ENCODE data around the gene PARD3. TPM values are rescaled to one million over a fixed set of nuclear protein-coding genes. Genes with fewer than 3 reads are reported as not detected.

PARD3 gene
- polyA plus RNA-seq, 3 donors = 0.51 TPM; not detected in 2

DNA sequence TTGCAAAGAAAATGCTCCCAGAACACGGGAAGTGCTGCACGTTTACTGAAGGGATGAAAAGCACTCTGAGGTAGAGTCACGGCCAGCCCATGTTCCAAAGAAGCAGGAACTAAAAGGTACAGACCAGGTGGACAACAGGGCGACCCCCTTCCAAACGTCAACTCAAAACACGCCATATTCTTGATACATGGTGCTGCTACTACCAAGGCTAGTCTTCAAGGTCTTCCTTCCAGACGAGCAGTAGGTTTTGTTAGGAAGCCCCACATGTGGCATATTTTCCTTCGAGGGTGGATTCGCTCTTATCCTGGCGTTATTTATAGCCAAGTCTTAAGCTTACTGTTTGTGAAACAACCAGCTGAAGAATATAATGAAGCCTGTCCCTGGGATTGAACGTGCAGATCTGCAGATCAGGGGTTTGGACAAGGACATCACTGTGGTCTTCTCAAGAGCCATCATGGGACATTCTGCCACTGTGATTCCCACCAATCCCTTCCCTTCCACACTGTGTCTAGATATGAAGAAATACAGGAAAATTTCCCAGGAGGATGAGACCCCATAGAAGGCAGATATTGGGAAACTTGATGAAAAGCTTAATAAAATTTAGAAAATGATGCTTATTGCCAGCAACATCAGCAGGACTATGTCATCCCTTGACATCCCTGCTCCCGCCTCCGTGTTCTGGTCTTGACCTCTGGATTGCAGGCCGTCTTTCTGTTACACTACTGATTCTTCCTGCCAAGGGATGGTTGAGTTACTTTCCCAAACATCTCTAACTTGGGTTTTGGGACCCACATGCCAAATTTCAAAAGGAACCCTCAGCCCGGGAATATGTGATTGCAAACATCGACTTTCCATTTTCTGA is 734.4 kb downstream of the PARD3 start:
- Histone ChIP-seq H3K4me1 (ENCODE audit: control insufficient read depth in 1 of 2, insufficient read depth in 2 of 2, low read length in 2 of 2) (no peaks in the 10 kb centered on the region), H3K79me2 (ENCODE audit: insufficient read depth, low read length) (no peaks in the 10 kb centered on the region), H3K4me3 (replicated peaks in 1 of 3; ENCODE audit: low read depth in 2 of 3, low read length in 3 of 3) (no peak overlapping the region), H3K9me3 (replicated peaks in 1 of 2; ENCODE audit: control insufficient read depth in 1 of 2, insufficient read depth in 1 of 2, low read length in 2 of 2) (peaks cover 5 to 18% of the 10 kb centered on the region in 2 donors), H3K27ac (ENCODE audit: low read depth in 1 of 2, low read length in 2 of 2) (no peak overlapping the region), H3K9ac (ENCODE audit: insufficient read depth, low read length, poor library complexity, severe bottlenecking) (no peak overlapping the region), H3K27me3 (ENCODE audit: control insufficient read depth in 2 of 2, insufficient read depth in 2 of 2, low read length in 2 of 2) (no peaks in the 10 kb centered on the region), H3K36me3 (replicated peaks in 1 of 2; ENCODE audit: control insufficient read depth in 1 of 2, insufficient read depth in 2 of 2, low read length in 2 of 2) (no peaks in the 10 kb centered on the region), H4K20me1 (ENCODE audit: insufficient read depth, low read length) (no peaks in the 10 kb centered on the region), H2AFZ (ENCODE audit: insufficient read depth, low read depth, low read length, poor library complexity, severe bottlenecking) (no peak overlapping the region), H3K4me2 (replicated peaks; ENCODE audit: extremely low read depth, low read length, poor library complexity, severe bottlenecking) (no peak overlapping the region)
- Mint-ChIP-seq H3K9me3 (peaks cover 10 to 15% (median 11%) of the 10 kb centered on the region in 7 donors), H3K27me3 (ENCODE audit: low read depth in 3 of 3) (peaks cover 0 to 5% (median 4%) of the 10 kb centered on the region in 3 donors), H3K27ac (no peak overlapping the region), H3K36me3 (no peaks in the 10 kb centered on the region), H3K4me3 (no peak overlapping the region), H3K4me1 (no peaks in the 10 kb centered on the region)
- intact Hi-C loops (cut with micrococcal nuclease) = no loop called here
- DNase-seq = no peak
- TF ChIP-seq, protein P1, sequence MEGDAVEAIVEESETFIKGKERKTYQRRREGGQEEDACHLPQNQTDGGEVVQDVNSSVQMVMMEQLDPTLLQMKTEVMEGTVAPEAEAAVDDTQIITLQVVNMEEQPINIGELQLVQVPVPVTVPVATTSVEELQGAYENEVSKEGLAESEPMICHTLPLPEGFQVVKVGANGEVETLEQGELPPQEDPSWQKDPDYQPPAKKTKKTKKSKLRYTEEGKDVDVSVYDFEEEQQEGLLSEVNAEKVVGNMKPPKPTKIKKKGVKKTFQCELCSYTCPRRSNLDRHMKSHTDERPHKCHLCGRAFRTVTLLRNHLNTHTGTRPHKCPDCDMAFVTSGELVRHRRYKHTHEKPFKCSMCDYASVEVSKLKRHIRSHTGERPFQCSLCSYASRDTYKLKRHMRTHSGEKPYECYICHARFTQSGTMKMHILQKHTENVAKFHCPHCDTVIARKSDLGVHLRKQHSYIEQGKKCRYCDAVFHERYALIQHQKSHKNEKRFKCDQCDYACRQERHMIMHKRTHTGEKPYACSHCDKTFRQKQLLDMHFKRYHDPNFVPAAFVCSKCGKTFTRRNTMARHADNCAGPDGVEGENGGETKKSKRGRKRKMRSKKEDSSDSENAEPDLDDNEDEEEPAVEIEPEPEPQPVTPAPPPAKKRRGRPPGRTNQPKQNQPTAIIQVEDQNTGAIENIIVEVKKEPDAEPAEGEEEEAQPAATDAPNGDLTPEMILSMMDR (IDR thresholded peaks at IDR 0.05) = no peak
- 93% methylated on average over 15 of the region's 16 CpGs for WGBS (ENCODE audit: insufficient coverage)

DNA sequence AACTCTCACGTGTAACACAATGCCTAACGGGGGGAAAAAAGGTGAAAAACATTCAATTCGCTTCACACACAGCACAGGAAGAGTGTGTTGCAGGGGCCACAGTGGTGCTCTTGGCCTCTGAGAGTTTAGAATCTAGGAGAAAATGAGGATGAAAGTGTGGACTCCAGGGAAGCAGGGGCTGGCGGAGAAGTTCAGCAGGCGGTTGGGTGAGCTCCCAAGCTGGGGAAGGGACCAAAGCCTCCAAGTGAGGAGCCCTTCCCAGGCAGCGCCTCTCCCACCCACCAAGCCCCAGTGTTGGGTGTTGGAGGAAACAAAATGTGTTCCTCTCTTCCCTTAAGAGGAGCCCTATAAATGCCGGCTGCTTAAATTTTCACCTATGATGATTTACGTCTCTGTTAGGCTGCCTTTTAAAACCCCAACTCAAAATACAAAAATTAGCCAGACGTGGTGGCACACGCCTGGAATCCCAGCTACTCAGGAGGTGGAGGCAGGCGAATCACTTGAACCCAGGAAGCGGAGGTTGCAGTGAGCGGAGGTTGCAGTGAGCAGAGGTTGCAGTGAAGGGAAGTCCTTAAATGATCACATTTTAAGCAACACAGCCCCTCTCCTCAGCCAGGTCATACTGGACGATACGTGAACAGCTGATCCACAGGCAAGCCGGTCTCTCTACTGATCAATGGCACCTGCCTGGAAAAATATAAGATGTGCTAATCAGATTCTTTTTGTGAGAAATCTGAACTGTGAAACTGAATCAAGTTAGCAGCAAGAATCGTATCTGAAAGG is 735.2 kb downstream of the PARD3 start:
- H3K9me3 Mint-ChIP-seq = peaks cover 7 to 19% (median 11%) of the 10 kb centered on the region in 7 donors
- 91% methylated on average over 5 of the region's 17 CpGs for WGBS (ENCODE audit: insufficient coverage)
- H3K4me1 ChIP-seq (ENCODE audit: control insufficient read depth in 1 of 2, insufficient read depth in 2 of 2, low read length in 2 of 2) = no peaks in the 10 kb centered on the region
- H4K20me1 ChIP-seq (ENCODE audit: insufficient read depth, low read length) = no peaks in the 10 kb centered on the region
- H3K9me3 ChIP-seq (replicated peaks in 1 of 2; ENCODE audit: control insufficient read depth in 1 of 2, insufficient read depth in 1 of 2, low read length in 2 of 2) = peaks cover 5 to 15% of the 10 kb centered on the region in 2 donors
- H3K4me2 ChIP-seq (replicated peaks; ENCODE audit: extremely low read depth, low read length, poor library complexity, severe bottlenecking) = no peak overlapping the region
- H3K36me3 Mint-ChIP-seq = no peaks in the 10 kb centered on the region
- H3K4me3 Mint-ChIP-seq = no peak overlapping the region
- H3K4me1 Mint-ChIP-seq = no peaks in the 10 kb centered on the region
- H3K36me3 ChIP-seq (replicated peaks in 1 of 2; ENCODE audit: control insufficient read depth in 1 of 2, insufficient read depth in 2 of 2, low read length in 2 of 2) = no peaks in the 10 kb centered on the region
- H3K27me3 Mint-ChIP-seq (ENCODE audit: low read depth in 3 of 3) = peaks cover 0 to 5% (median 4%) of the 10 kb centered on the region in 3 donors
- H3K27ac Mint-ChIP-seq = no peak overlapping the region
- H3K27me3 ChIP-seq (ENCODE audit: control insufficient read depth in 2 of 2, insufficient read depth in 2 of 2, low read length in 2 of 2) = no peaks in the 10 kb centered on the region
- H3K79me2 ChIP-seq (ENCODE audit: insufficient read depth, low read length) = no peaks in the 10 kb centered on the region
- no peak for DNase-seq
- H3K4me3 ChIP-seq (replicated peaks in 1 of 3; ENCODE audit: low read depth in 2 of 3, low read length in 3 of 3) = no peak overlapping the region
- TF ChIP-seq, protein P1 (IDR thresholded peaks at IDR 0.05) = no peak
- intact Hi-C loops (cut with micrococcal nuclease) = no loop called here
- no peak overlapping the region for H2AFZ ChIP-seq (ENCODE audit: insufficient read depth, low read depth, low read length, poor library complexity, severe bottlenecking)
- H3K9ac ChIP-seq (ENCODE audit: insufficient read depth, low read length, poor library complexity, severe bottlenecking) = no peak overlapping the region
- H3K27ac ChIP-seq (ENCODE audit: low read depth in 1 of 2, low read length in 2 of 2) = no peak overlapping the region

Data from CD14-positive monocyte (primary cell).